ENCODE data around the gene POLG.

DNA sequence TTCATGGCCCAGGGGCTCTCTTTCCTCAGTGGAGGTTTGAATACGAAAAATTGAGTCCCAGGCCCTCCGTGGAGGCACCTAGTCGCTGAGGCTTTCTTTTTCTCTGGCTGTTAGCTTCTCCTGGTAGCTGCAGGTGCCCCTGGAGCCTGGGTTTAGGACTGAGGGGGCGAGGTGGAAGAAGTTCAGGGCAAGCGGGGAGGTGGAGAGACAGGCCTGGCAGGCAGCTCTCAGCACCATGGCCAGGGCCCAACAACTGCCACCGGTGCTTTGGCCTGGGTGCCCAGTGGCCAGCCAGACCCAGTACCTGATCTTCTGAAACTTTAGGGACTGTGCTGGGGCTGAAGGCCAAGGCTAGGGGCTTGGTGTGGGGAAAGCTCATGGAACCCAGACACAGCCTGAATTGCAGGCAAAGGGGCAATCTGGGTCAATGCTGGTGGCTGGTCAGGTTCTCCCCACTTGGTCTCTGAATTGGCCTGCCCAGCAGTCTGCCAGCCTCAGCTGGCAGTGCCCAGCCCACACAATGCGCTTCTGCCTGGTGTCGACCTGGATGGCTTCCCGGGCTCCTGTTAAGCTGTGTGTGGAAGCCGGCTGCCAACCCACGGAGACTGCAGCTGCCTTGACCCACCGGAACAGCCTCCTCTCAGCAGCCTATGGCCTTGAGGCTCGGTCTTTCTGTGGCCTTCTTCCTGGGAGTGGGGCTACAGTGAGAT lies 30.3 kb upstream of the POLG start:
- TF ChIP-seq, protein P1, sequence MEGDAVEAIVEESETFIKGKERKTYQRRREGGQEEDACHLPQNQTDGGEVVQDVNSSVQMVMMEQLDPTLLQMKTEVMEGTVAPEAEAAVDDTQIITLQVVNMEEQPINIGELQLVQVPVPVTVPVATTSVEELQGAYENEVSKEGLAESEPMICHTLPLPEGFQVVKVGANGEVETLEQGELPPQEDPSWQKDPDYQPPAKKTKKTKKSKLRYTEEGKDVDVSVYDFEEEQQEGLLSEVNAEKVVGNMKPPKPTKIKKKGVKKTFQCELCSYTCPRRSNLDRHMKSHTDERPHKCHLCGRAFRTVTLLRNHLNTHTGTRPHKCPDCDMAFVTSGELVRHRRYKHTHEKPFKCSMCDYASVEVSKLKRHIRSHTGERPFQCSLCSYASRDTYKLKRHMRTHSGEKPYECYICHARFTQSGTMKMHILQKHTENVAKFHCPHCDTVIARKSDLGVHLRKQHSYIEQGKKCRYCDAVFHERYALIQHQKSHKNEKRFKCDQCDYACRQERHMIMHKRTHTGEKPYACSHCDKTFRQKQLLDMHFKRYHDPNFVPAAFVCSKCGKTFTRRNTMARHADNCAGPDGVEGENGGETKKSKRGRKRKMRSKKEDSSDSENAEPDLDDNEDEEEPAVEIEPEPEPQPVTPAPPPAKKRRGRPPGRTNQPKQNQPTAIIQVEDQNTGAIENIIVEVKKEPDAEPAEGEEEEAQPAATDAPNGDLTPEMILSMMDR (IDR thresholded peaks at IDR 0.05; ENCODE audit: borderline replicate concordance, extremely low read depth, low read length, poor library complexity, severe bottlenecking): no peak
- TF ChIP-seq EZH2 (IDR thresholded peaks at IDR 0.05; ENCODE audit: borderline replicate concordance, low read depth, low read length, severe bottlenecking): no peak
